Measurements from ENCODE around the gene MAGI1. TPM values are rescaled to one million over a fixed set of nuclear protein-coding genes. Genes with fewer than 3 reads are reported as not detected.

The MAGI1 gene
- total and polyA plus RNA-seq, 2 donors (not counting 1 experiment from before 2014, with no cell fraction given): 0.10 to 0.22 TPM

DNA sequence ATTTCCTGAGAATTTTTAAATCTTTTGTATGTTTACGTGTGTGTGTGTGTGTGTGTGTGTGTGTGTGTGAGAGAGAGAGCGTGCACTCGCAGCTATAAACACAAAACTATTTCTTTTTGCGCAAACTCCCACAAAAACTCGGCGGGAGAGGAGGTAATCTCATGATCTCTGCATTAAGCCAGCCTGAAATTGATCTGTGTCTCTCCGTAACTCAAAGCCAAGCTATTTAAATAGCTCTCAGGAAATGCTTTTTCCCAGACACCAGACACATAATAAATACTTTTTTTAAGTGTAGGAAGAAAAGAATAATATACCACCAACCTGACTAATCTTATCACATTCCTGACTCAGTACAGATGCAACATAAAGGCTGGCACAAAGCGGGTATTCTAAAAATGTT is 226.8 kb downstream of the MAGI1 start:
- H3K27ac ChIP-seq (ENCODE audit: low read length in 2 of 2): no peak overlapping the region
- no peaks in the 10 kb centered on the region for H3K9me3 ChIP-seq (ENCODE audit: control extremely low read depth in 1 of 3, control insufficient read depth in 2 of 3, insufficient read depth in 1 of 3, low read length in 2 of 3)
- intact Hi-C loops (cut with micrococcal nuclease): no loop called here
- ATAC-seq (ENCODE audit: low read depth) (no peak), DNase-seq (no peak)
- ChIA-PET POLR2A (no interaction called here), CTCF (interaction anchor here (0.7 kb wide), 1 partner anchor 19 kb away, joined by 3 read pairs; no protein-coding TSS in a partner anchor)
- Mint-ChIP-seq H3K27me3 (peaks cover 5% of the 10 kb centered on the region), H3K27ac (no peak overlapping the region), H3K4me1 (no peaks in the 10 kb centered on the region), H3K9me3 (ENCODE audit: insufficient read depth) (peaks cover 2% of the 10 kb centered on the region), H3K4me3 (no peak overlapping the region)
- H3K4me3 ChIP-seq (ENCODE audit: control extremely low read depth in 1 of 5, extremely low read depth in 1 of 5, insufficient read depth in 1 of 5, low read depth in 2 of 5, low read length in 4 of 5): no peak overlapping the region
- H3K4me1 ChIP-seq (ENCODE audit: control insufficient read depth in 2 of 2, insufficient read depth in 2 of 2, low read length in 2 of 2): no peaks in the 10 kb centered on the region
- WGBS (ENCODE audit: insufficient coverage): 92% methylated on average over 3 of the region's 8 CpGs
- no peaks in the 10 kb centered on the region for H3K27me3 ChIP-seq (replicated peaks in 1 of 4; ENCODE audit: control extremely low read depth in 1 of 4, control insufficient read depth in 3 of 4, insufficient read depth in 4 of 4, low read length in 3 of 4)
- H3K4me2 ChIP-seq (replicated peaks; ENCODE audit: low read depth, low read length, poor library complexity, severe bottlenecking): no peak overlapping the region
- no peak overlapping the region for H2AFZ ChIP-seq (ENCODE audit: insufficient read depth, low read depth, low read length, poor library complexity, severe bottlenecking)
- no peaks in the 10 kb centered on the region for H3K36me3 ChIP-seq (replicated peaks in 1 of 2; ENCODE audit: control extremely low read depth in 1 of 2, control insufficient read depth in 1 of 2, extremely low read depth in 1 of 2, insufficient read depth in 2 of 2, low read length in 1 of 2)
- no peaks in the 10 kb centered on the region for H4K20me1 ChIP-seq (ENCODE audit: control insufficient read depth, insufficient read depth, low read length, poor library complexity, severe bottlenecking)
- TF ChIP-seq EZH2 (IDR thresholded peaks at IDR 0.05; ENCODE audit: borderline replicate concordance, insufficient read depth, low read depth, low read length, poor library complexity, severe bottlenecking): no peak
- no peak for TF ChIP-seq CTCF (IDR thresholded peaks at IDR 0.05)
- no peaks in the 10 kb centered on the region for H3K79me2 ChIP-seq (ENCODE audit: control insufficient read depth, insufficient read depth, low read length)
- H3K9ac ChIP-seq (ENCODE audit: low read length): no peak overlapping the region

GRCh38 chr3:65811086-65811761 is 227.5 kb downstream of the MAGI1 start:
- H3K9me3 ChIP-seq (ENCODE audit: control extremely low read depth in 1 of 3, control insufficient read depth in 2 of 3, insufficient read depth in 1 of 3, low read length in 2 of 3): peaks cover 0 to under 1% (median 0%) of the 10 kb centered on the region in 3 donors
- intact Hi-C loops (cut with micrococcal nuclease): no loop called here
- 100% methylated on average over 1 of the region's 4 CpGs for WGBS (ENCODE audit: insufficient coverage)
- DNase-seq (no peak), ATAC-seq (ENCODE audit: low read depth) (no peak)
- H3K4me3 ChIP-seq (ENCODE audit: control extremely low read depth in 1 of 5, extremely low read depth in 1 of 5, insufficient read depth in 1 of 5, low read depth in 2 of 5, low read length in 4 of 5): no peak overlapping the region
- TF ChIP-seq CTCF (IDR thresholded peaks at IDR 0.05) (no peak), EZH2 (IDR thresholded peaks at IDR 0.05; ENCODE audit: borderline replicate concordance, insufficient read depth, low read depth, low read length, poor library complexity, severe bottlenecking) (no peak)
- H3K36me3 ChIP-seq (replicated peaks in 1 of 2; ENCODE audit: control extremely low read depth in 1 of 2, control insufficient read depth in 1 of 2, extremely low read depth in 1 of 2, insufficient read depth in 2 of 2, low read length in 1 of 2): no peaks in the 10 kb centered on the region
- peaks cover 5% of the 10 kb centered on the region for H3K27me3 Mint-ChIP-seq
- H2AFZ ChIP-seq (ENCODE audit: insufficient read depth, low read depth, low read length, poor library complexity, severe bottlenecking): no peak overlapping the region
- CTCF ChIA-PET: interaction anchor here (0.7 kb wide), 1 partner anchor 19 kb away, joined by 3 read pairs; no protein-coding TSS in a partner anchor
- no peak overlapping the region for H3K27ac Mint-ChIP-seq
- H4K20me1 ChIP-seq (ENCODE audit: control insufficient read depth, insufficient read depth, low read length, poor library complexity, severe bottlenecking): no peaks in the 10 kb centered on the region
- no peaks in the 10 kb centered on the region for H3K79me2 ChIP-seq (ENCODE audit: control insufficient read depth, insufficient read depth, low read length)
- no peaks in the 10 kb centered on the region for H3K27me3 ChIP-seq (replicated peaks in 1 of 4; ENCODE audit: control extremely low read depth in 1 of 4, control insufficient read depth in 3 of 4, insufficient read depth in 4 of 4, low read length in 3 of 4)
- H3K9me3 Mint-ChIP-seq (ENCODE audit: insufficient read depth): peaks cover 2% of the 10 kb centered on the region
- H3K4me2 ChIP-seq (replicated peaks; ENCODE audit: low read depth, low read length, poor library complexity, severe bottlenecking): no peak overlapping the region
- H3K27ac ChIP-seq (ENCODE audit: low read length in 2 of 2): no peak overlapping the region
- no peak overlapping the region for H3K4me3 Mint-ChIP-seq
- no peaks in the 10 kb centered on the region for H3K4me1 Mint-ChIP-seq
- no peak overlapping the region for H3K9ac ChIP-seq (ENCODE audit: low read length)
- H3K4me1 ChIP-seq (ENCODE audit: control insufficient read depth in 2 of 2, insufficient read depth in 2 of 2, low read length in 2 of 2): no peaks in the 10 kb centered on the region
- POLR2A ChIA-PET: no interaction called here
